DOHH2 (cell line): ENCODE data around the gene MR1.

Experiments used
- CTCF ChIP-seq: fragments of 200-600 bp; sonication (generic); IDR thresholded peaks from one replicate; pipeline ENCODE4 v1.5.1; 2014; ENCODE audit warnings: antibody characterized with exemption, mild to moderate bottlenecking, low read depth, low read length; ENCODE audit not compliant: poor library complexity, severe bottlenecking
- EZH2phosphoT487 ChIP-seq: fragments of 200-600 bp; sonication (generic); IDR thresholded peaks from 2 replicates; pipeline ENCODE4 v1.6.1; 2017; ENCODE audit warnings: borderline replicate concordance, mild to moderate bottlenecking, antibody characterized with exemption, low read length, moderate library complexity, mixed read lengths

DNA sequence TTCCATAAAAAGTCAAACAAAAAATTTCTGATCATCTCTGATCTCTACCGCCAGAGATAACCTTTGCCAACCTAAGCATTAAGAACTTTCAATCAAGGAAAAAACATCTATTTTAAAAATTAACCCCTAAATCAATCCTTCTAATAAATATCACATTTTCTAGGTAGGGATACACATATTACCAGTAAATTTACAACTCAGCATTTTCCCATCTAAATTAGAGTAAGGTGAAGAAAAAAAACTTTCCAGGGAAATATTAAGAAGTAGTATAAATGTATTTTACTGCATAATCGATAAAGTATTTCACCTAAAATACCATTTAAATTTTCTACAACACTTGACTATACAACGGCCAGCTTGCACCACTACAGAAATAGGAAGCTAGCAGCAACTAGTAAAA, 12.6 kb upstream of the MR1 start:
- TF ChIP-seq CTCF (no peak), EZH2phosphoT487 (no peak)
